Neural cell (in vitro differentiated cells): ENCODE data around the gene GALNT16.

Experiments
- CTCF ChIP-seq: fragments of 450-650 bp; IDR thresholded peaks from 2 replicates; pipeline ENCODE4 v1.5.1; 2014; ENCODE audit warnings: antibody characterized with exemption, mild to moderate bottlenecking, moderate library complexity; ENCODE audit not compliant: poor library complexity, severe bottlenecking
- EP300 ChIP-seq: fragments of 450-650 bp; conservative IDR thresholded peaks from 2 replicates; pipeline ENCODE4 v1.6.1; 2014; ENCODE audit warnings: antibody characterized with exemption, mild to moderate bottlenecking, moderate library complexity; ENCODE audit not compliant: poor library complexity, severe bottlenecking
- EZH2 ChIP-seq: fragments of 200-600, 300-800 bp; shearing (Covaris generic), sonication (generic); IDR thresholded peaks from 2 replicates; pipeline ENCODE4 v1.6.1; 2014; ENCODE audit warnings: antibody characterized with exemption, low read length, borderline replicate concordance, mild to moderate bottlenecking; ENCODE audit not compliant: insufficient read depth, poor library complexity, severe bottlenecking
- MXI1 ChIP-seq: fragments of 450-650 bp; conservative IDR thresholded peaks from 2 replicates; pipeline ENCODE4 v1.6.1; 2014; ENCODE audit warnings: antibody characterized with exemption, mild to moderate bottlenecking; ENCODE audit not compliant: poor library complexity, severe bottlenecking
- POLR2AphosphoS5 ChIP-seq: IDR thresholded peaks from 2 replicates; pipeline ENCODE4 v1.6.1; 2012
- RAD21 ChIP-seq: fragments of 450-650 bp; conservative IDR thresholded peaks from 2 replicates; pipeline ENCODE4 v1.6.1; 2014; ENCODE audit warnings: antibody characterized with exemption, mild to moderate bottlenecking, moderate library complexity
- SMC3 ChIP-seq: fragments of 450-650 bp; conservative IDR thresholded peaks from 2 replicates; pipeline ENCODE4 v1.6.1; 2014; ENCODE audit warnings: antibody characterized with exemption, mild to moderate bottlenecking, moderate library complexity; ENCODE audit not compliant: poor library complexity
- TAF1 ChIP-seq: IDR thresholded peaks from 2 replicates; pipeline ENCODE4 v1.6.1; 2012; ENCODE audit warnings: low read depth

DNA sequence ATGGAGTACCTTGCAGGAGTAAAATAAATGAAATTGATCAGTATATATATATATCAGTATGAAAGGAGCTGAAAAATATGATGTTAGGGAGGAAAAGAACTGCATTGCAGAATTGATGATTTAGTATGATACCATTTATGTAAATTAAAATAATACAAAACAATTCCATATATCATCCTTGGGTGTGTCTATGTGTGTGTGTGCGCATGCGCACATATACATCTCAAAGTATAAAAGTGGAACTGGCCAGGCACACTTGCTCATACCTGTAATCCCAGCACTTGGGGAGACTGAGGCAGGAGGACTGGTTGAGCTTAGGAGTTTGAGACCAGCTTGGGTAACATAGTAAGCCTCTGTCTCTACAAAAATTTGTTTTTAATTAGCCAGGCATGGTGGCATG, 15.4 kb downstream of the GALNT16 start:
- TF ChIP-seq TAF1: no peak
- no peak for TF ChIP-seq CTCF
- no peak for TF ChIP-seq RAD21
- no peak for TF ChIP-seq EP300
- TF ChIP-seq MXI1: no peak
- no peak for TF ChIP-seq POLR2AphosphoS5
- no peak for TF ChIP-seq SMC3
- no peak for TF ChIP-seq EZH2
